ENCODE data around the gene SHLD3.

GRCh38 chr5:65663804-65664521, 39.1 kb downstream of the SHLD3 start:
- TF ChIP-seq CTCF (IDR thresholded peaks at IDR 0.05; ENCODE audit: insufficient read depth, low read depth, low read length), result peak; percentile 57
- TF ChIP-seq EZH2 (IDR thresholded peaks at IDR 0.05; ENCODE audit: insufficient read depth, low read length), result no peak

All from astrocyte (in vitro differentiated cells and primary cell).